Liver (tissue), 9 donors: Measurements from ENCODE around the gene ARSK. TPM values are rescaled to one million over a fixed set of nuclear protein-coding genes. Genes with fewer than 3 reads are reported as not detected.

Source experiments
- DNase-seq: peaks from one replicate; pipeline ENCODE4 v3.0.0-alpha.2; 2017; ENCODE audit warnings: low spot score
- H3K27ac ChIP-seq, 2 donors: one replicate each; pipeline ENCODE4 v1.7.0; 2013; ENCODE audit warnings: inconsistent platforms in 2 of 2, low read length in 2 of 2, control low read depth in 1 of 2, low read depth in 1 of 2, mild to moderate bottlenecking in 1 of 2
- H3K27me3 ChIP-seq, 4 donors: one replicate each; pipeline versions ENCODE4 v1.6.1 to v1.7.0; 2013; ENCODE audit warnings: low read length in 3 of 4, inconsistent platforms in 1 of 4, mild to moderate bottlenecking in 1 of 4, moderate library complexity in 1 of 4; ENCODE audit not compliant: control insufficient read depth in 4 of 4, insufficient read depth in 4 of 4
- H3K36me3 ChIP-seq, 4 donors: one replicate each; pipeline versions ENCODE4 v1.6.1 to v1.7.0; 2013; ENCODE audit warnings: low read length in 3 of 4, mild to moderate bottlenecking in 3 of 4, low read depth in 1 of 4, moderate library complexity in 1 of 4; ENCODE audit not compliant: control insufficient read depth in 4 of 4, insufficient read depth in 3 of 4
- H3K4me1 ChIP-seq, 4 donors: one replicate each; pipeline versions ENCODE4 v1.6.1 to v1.7.0; 2013; ENCODE audit warnings: low read length in 3 of 4, mild to moderate bottlenecking in 3 of 4, moderate library complexity in 1 of 4; ENCODE audit not compliant: control insufficient read depth in 4 of 4, insufficient read depth in 4 of 4
- H3K4me3 ChIP-seq, 3 donors: one replicate each; pipeline versions ENCODE4 v1.6.1 to v1.7.0; 2013; ENCODE audit warnings: low read length in 3 of 3, control low read depth in 1 of 3, low read depth in 1 of 3, mild to moderate bottlenecking in 1 of 3
- H3K9ac ChIP-seq, 2 donors: one replicate each; pipeline ENCODE4 v1.7.0; 2013; ENCODE audit warnings: low read length in 2 of 2, mild to moderate bottlenecking in 2 of 2, moderate library complexity in 2 of 2, control low read depth in 1 of 2, low read depth in 1 of 2
- H3K9me3 ChIP-seq, 4 donors: one replicate each; pipeline versions ENCODE4 v1.6.1 to v1.7.0; 2013; ENCODE audit warnings: low read length in 3 of 4; ENCODE audit not compliant: control insufficient read depth in 4 of 4
- EGR1 ChIP-seq, 2 donors: IDR thresholded peaks; 2 replicates each; pipeline ENCODE4 v1.6.1; 2016 to 2018; ENCODE audit warnings: antibody characterized with exemption in 2 of 2, low read depth in 2 of 2
- FOXA1 ChIP-seq: IDR thresholded peaks from 2 replicates; pipeline ENCODE4 v1.6.1; 2016; ENCODE audit warnings: antibody characterized with exemption
- FOXA2 ChIP-seq: IDR thresholded peaks from 2 replicates; pipeline ENCODE4 v1.6.1; 2016; ENCODE audit warnings: antibody characterized with exemption
- GABPA ChIP-seq, 2 donors: IDR thresholded peaks in 1 of 2; conservative IDR thresholded peaks in 1 of 2; 2 replicates each; pipeline ENCODE4 v1.6.1; 2016; ENCODE audit warnings: antibody characterized with exemption in 2 of 2, mild to moderate bottlenecking in 1 of 2, moderate library complexity in 1 of 2
- HNF4A ChIP-seq, 2 donors: conservative IDR thresholded peaks; 2 replicates each; pipeline ENCODE4 v1.6.1; 2016; ENCODE audit warnings: antibody characterized with exemption in 2 of 2, mild to moderate bottlenecking in 2 of 2
- HNF4G ChIP-seq: IDR thresholded peaks from 2 replicates; pipeline ENCODE4 v1.6.1; 2016; ENCODE audit warnings: antibody characterized with exemption
- NR2F2 ChIP-seq: IDR thresholded peaks from 2 replicates; pipeline ENCODE4 v1.6.1; 2016; ENCODE audit warnings: antibody characterized with exemption
- RAD21 ChIP-seq, 2 donors: IDR thresholded peaks; 2 replicates each; pipeline ENCODE4 v1.6.1; 2016; ENCODE audit warnings: antibody characterized with exemption in 2 of 2, mild to moderate bottlenecking in 2 of 2
- RXRA ChIP-seq, 2 donors: IDR thresholded peaks; 2 replicates each; pipeline ENCODE4 v1.6.1; 2017 to 2018; ENCODE audit warnings: antibody characterized with exemption in 2 of 2, mild to moderate bottlenecking in 1 of 2
- SP1 ChIP-seq: IDR thresholded peaks from 2 replicates; pipeline ENCODE4 v1.6.1; 2018; ENCODE audit warnings: antibody characterized with exemption, mild to moderate bottlenecking
- TAF1 ChIP-seq: conservative IDR thresholded peaks from 2 replicates; pipeline ENCODE4 v1.6.1; 2016; ENCODE audit warnings: antibody characterized with exemption, mild to moderate bottlenecking
- YY1 ChIP-seq: IDR thresholded peaks from 2 replicates; pipeline ENCODE4 v1.6.1; 2016; ENCODE audit warnings: antibody characterized with exemption, mild to moderate bottlenecking
- WGBS: extraction: QIAGEN DNeasy Blood & Tissue Kit; methylation state at CpG from one replicate; pipeline ENCODE4 v1.1.7; 2013; 5-methylcytosine and 5-hydroxymethylcytosine counted together
- polyA plus RNA-seq, 2 donors: library from polyadenylated mRNA; stranded (reverse) in 1 of 2; unstranded in 1 of 2; fragments of 200-250 nt in 1 of 2; fragments of >200 nt in 1 of 2; fragmentation: Nextera tagmentation in 1 of 2; extraction: Ambion mirVana in 1 of 2; gene quantifications; one replicate each; pipeline versions ENCODE4 v1.2.1 to v1.2.3, GENCODE V29; 2013 to 2015
- total RNA-seq, 2 donors: library from RNA; depleted of rRNA; stranded (reverse); fragments of >200 nt; gene quantifications; one replicate each; pipeline ENCODE4 v1.2.3, GENCODE V29; 2014
- TF ChIP-seq, protein P1 (sequence below): IDR thresholded peaks from 2 replicates; pipeline ENCODE4 v1.6.1; 2016; ENCODE audit warnings: antibody characterized with exemption
- TF ChIP-seq, protein P2 (sequence below): IDR thresholded peaks from 2 replicates; pipeline ENCODE4 v1.6.1; 2016; ENCODE audit warnings: antibody characterized with exemption
- TF ChIP-seq, protein P3 (sequence below): IDR thresholded peaks from 2 replicates; pipeline ENCODE4 v1.6.1; 2016; ENCODE audit warnings: antibody characterized with exemption
- TF ChIP-seq, protein P4 (sequence below): fragments of 150-350 bp; IDR thresholded peaks from 2 replicates; pipeline ENCODE4 v1.5.1; 2017; ENCODE audit warnings: improper control_type of control experiment, low read depth, low read length; ENCODE audit not compliant: missing input control
- donor health status: healthy.
- donor health status: healthy.
- donor health status: healthy.
- donor health status: healthy.
- donor health status: healthy.

The ARSK gene
- total and polyA plus RNA-seq, 4 donors: 2.4 to 6.8 (median 3.3) TPM

DNA sequence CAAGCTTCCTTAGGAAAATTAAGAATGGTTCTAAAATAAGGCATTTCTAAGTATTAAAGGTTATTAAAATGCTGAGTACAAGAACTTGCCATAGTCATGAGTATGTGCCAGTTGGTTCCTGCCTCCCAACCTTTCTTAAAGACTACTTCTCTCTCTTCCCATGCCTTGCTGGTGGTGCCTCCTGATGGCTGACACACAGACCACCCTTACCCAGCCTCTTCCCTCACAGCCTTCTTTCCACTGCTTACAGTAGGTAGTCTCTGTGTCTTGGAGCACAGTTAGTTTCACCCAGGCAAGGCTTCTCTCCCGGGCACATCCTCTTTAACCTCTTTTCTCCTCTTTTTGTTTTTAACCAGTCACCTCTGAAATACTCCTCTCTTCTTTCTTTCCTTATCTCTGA, 44.4 kb downstream of the ARSK start:
- H3K36me3 ChIP-seq: no peaks in the 10 kb centered on the region
- WGBS: 95% methylated on average over 1 of the region's 1 CpG
- TF ChIP-seq EGR1 (IDR thresholded peaks at IDR 0.05; ENCODE audit: low read depth in 2 of 2) (no peak), HNF4A (conservative IDR thresholded peaks at IDR 0.05) (no peak), SP1 (no peak), YY1 (no peak), HNF4G (no peak), TAF1 (no peak), NR2F2 (no peak), FOXA1 (no peak), RXRA (IDR thresholded peaks at IDR 0.05) (no peak), RAD21 (IDR thresholded peaks at IDR 0.05) (no peak), FOXA2 (no peak)
- TF ChIP-seq, protein P1, sequence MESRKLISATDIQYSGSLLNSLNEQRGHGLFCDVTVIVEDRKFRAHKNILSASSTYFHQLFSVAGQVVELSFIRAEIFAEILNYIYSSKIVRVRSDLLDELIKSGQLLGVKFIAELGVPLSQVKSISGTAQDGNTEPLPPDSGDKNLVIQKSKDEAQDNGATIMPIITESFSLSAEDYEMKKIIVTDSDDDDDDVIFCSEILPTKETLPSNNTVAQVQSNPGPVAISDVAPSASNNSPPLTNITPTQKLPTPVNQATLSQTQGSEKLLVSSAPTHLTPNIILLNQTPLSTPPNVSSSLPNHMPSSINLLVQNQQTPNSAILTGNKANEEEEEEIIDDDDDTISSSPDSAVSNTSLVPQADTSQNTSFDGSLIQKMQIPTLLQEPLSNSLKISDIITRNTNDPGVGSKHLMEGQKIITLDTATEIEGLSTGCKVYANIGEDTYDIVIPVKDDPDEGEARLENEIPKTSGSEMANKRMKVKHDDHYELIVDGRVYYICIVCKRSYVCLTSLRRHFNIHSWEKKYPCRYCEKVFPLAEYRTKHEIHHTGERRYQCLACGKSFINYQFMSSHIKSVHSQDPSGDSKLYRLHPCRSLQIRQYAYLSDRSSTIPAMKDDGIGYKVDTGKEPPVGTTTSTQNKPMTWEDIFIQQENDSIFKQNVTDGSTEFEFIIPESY: no peak
- TF ChIP-seq, protein P2, sequence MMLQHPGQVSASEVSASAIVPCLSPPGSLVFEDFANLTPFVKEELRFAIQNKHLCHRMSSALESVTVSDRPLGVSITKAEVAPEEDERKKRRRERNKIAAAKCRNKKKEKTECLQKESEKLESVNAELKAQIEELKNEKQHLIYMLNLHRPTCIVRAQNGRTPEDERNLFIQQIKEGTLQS: no peak
- TF ChIP-seq, protein P3, sequence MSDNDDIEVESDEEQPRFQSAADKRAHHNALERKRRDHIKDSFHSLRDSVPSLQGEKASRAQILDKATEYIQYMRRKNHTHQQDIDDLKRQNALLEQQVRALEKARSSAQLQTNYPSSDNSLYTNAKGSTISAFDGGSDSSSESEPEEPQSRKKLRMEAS: no peak
- peaks cover 0 to 4% (median 0%) of the 10 kb centered on the region in 4 donors for H3K4me1 ChIP-seq
- DNase-seq: no peak
- H3K27me3 ChIP-seq: no peaks in the 10 kb centered on the region
- H3K9ac ChIP-seq: no peak overlapping the region
- H3K9me3 ChIP-seq: no peaks in the 10 kb centered on the region
- no peak overlapping the region for H3K27ac ChIP-seq
- no peak overlapping the region for H3K4me3 ChIP-seq

DNA sequence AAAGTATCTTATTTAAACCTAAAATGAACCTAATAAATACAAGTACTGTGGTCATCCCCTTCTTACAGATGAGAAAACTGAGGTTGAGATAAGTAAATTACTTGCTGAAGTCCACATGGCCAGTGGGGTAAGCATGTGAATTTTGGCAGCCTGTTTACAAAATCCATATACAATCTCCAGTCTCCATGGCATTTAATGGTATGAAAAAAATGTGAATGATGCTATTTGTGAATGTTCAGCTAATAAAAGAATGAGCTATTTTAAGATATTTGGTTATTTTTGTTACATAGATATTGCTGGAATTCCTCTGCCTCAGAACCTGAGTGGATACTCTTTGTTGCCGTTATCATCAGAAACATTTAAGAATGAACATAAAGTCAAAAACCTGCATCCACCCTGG, 45.7 kb downstream of the ARSK start:
- 92% methylated on average over 1 of the region's 1 CpG for WGBS
- H3K9ac ChIP-seq: no peak overlapping the region
- H3K4me3 ChIP-seq: no peak overlapping the region
- no peak for TF ChIP-seq RAD21 (IDR thresholded peaks at IDR 0.05)
- TF ChIP-seq YY1: no peak
- TF ChIP-seq HNF4G: no peak
- no peak for TF ChIP-seq HNF4A (conservative IDR thresholded peaks at IDR 0.05)
- TF ChIP-seq, protein P2: no peak
- TF ChIP-seq, protein P4, sequence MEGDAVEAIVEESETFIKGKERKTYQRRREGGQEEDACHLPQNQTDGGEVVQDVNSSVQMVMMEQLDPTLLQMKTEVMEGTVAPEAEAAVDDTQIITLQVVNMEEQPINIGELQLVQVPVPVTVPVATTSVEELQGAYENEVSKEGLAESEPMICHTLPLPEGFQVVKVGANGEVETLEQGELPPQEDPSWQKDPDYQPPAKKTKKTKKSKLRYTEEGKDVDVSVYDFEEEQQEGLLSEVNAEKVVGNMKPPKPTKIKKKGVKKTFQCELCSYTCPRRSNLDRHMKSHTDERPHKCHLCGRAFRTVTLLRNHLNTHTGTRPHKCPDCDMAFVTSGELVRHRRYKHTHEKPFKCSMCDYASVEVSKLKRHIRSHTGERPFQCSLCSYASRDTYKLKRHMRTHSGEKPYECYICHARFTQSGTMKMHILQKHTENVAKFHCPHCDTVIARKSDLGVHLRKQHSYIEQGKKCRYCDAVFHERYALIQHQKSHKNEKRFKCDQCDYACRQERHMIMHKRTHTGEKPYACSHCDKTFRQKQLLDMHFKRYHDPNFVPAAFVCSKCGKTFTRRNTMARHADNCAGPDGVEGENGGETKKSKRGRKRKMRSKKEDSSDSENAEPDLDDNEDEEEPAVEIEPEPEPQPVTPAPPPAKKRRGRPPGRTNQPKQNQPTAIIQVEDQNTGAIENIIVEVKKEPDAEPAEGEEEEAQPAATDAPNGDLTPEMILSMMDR: no peak
- no peak for TF ChIP-seq NR2F2
- TF ChIP-seq GABPA (IDR thresholded peaks at IDR 0.05 in 1 of 2, conservative IDR thresholded peaks at IDR 0.05 in 1 of 2): no peak
- no peak for TF ChIP-seq RXRA (IDR thresholded peaks at IDR 0.05)
- TF ChIP-seq EGR1 (IDR thresholded peaks at IDR 0.05; ENCODE audit: low read depth in 2 of 2): no peak
- TF ChIP-seq TAF1: no peak
- H3K9me3 ChIP-seq: no peaks in the 10 kb centered on the region
- H3K27me3 ChIP-seq: no peaks in the 10 kb centered on the region
- no peak for DNase-seq
- H3K36me3 ChIP-seq: no peaks in the 10 kb centered on the region
- no peak overlapping the region for H3K27ac ChIP-seq
- peaks cover 0 to 4% (median 0%) of the 10 kb centered on the region in 4 donors for H3K4me1 ChIP-seq
